ENCODE results near the gene KAT7.

Gene KAT7

GRCh38 chr17:49871211-49871610, 82.7 kb downstream of the KAT7 start:
- H3K4me3 ChIP-seq (ENCODE audit: control insufficient read depth, low read depth, low read length): no peak overlapping the region
- TF ChIP-seq CTCF (IDR thresholded peaks at IDR 0.05; ENCODE audit: control insufficient read depth, insufficient read depth, low read depth, low read length, missing control alignments): no peak
- DNase-seq (ENCODE audit: low read depth): no peak

DNA sequence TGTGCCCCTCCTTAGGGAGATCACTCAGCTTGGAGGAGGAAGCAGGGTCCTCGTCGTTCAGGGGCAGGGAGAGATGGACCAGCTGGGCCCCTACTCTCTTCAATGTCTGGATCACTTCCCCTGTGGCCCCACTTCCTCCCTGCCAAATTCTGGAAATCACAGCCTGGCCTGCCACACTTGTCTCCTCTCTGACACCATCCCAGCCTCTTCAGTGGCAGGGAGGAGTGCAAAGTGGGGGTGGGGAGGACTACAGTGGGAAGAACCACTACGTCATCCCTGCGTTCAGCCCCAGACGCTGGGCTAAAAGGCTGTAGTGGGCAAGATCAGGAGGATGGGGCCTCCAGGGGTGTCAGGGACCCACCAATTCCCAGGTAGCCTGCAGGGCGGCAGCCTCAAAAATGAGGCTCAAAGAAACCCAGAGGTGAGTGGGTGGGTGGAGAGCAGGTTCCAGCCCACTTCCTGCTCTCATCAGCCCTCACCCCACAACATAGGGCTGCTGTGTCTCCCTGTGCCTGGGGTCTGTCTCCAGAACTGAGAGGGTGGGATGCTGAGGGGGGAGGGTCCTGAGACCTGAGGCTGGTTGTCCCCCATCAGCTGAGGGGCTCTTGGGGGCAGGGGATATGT, 84.4 kb downstream of the KAT7 start:
- TF ChIP-seq CTCF (IDR thresholded peaks at IDR 0.05; ENCODE audit: control insufficient read depth, insufficient read depth, low read depth, low read length, missing control alignments): no peak
- no peak for DNase-seq (ENCODE audit: low read depth)

DNA sequence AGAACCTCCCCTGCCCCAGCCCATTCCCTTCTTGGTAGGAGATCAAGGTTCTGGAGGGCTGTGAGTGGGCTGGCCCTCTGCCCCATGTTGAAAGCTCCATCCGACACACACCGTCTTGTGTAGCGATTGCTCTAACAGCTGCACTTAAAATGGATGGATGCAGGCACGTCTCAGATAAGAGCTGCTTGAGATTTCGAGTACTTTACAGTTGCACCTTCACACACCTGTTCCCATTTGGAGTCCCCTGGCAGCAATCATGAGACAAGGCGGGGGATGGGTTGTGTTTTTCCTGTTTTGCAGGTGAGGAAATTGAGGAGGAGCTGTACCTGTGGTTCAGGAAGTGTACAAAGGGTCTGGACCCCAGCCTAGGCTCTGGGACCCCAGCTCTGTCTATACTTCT, 85.0 kb downstream of the KAT7 start:
- H3K4me3 ChIP-seq (ENCODE audit: control insufficient read depth, low read depth, low read length): no peak overlapping the region
- no peak for TF ChIP-seq CTCF (IDR thresholded peaks at IDR 0.05; ENCODE audit: control insufficient read depth, insufficient read depth, low read depth, low read length, missing control alignments)
- DNase-seq (ENCODE audit: low read depth): no peak

More for the DNA sequence above, 84.4 kb downstream of the KAT7 start:
- H3K4me3 ChIP-seq (ENCODE audit: control insufficient read depth, low read depth, low read length): no peak overlapping the region

- no peak overlapping the region for H3K4me3 ChIP-seq (ENCODE audit: control insufficient read depth, low read depth, low read length)
- no peak for TF ChIP-seq CTCF (IDR thresholded peaks at IDR 0.05; ENCODE audit: control insufficient read depth, insufficient read depth, low read depth, low read length, missing control alignments)
- DNase-seq (ENCODE audit: low read depth): no peak
Measured at GRCh38 chr17:49873926-49874325, 85.4 kb downstream of the KAT7 start.

GRCh38 chr17:49874911-49875310, 86.4 kb downstream of the KAT7 start:
- DNase-seq (ENCODE audit: low read depth): no peak
- no peak for TF ChIP-seq CTCF (IDR thresholded peaks at IDR 0.05; ENCODE audit: control insufficient read depth, insufficient read depth, low read depth, low read length, missing control alignments)
- H3K4me3 ChIP-seq (ENCODE audit: control insufficient read depth, low read depth, low read length): no peak overlapping the region

- no peak for DNase-seq (ENCODE audit: low read depth)
- TF ChIP-seq CTCF (IDR thresholded peaks at IDR 0.05; ENCODE audit: control insufficient read depth, insufficient read depth, low read depth, low read length, missing control alignments): no peak
Measured at GRCh38 chr17:49875685-49876084, 87.2 kb downstream of the KAT7 start.

More at GRCh38 chr17:49875685-49876084, 87.2 kb downstream of the KAT7 start:
- H3K4me3 ChIP-seq (ENCODE audit: control insufficient read depth, low read depth, low read length): no peak overlapping the region
